ENCODE results near the gene GSE1. TPM values are rescaled to one million over a fixed set of nuclear protein-coding genes. Genes with fewer than 3 reads are reported as not detected.

GSE1 gene
- total and polyA plus RNA-seq, 9 of the 15 experiments (the other 6 are each of a cell fraction or from before 2014, with no cell fraction given) = 12.2 to 244 (median 57.9) TPM

- TF ChIP-seq, protein P1, sequence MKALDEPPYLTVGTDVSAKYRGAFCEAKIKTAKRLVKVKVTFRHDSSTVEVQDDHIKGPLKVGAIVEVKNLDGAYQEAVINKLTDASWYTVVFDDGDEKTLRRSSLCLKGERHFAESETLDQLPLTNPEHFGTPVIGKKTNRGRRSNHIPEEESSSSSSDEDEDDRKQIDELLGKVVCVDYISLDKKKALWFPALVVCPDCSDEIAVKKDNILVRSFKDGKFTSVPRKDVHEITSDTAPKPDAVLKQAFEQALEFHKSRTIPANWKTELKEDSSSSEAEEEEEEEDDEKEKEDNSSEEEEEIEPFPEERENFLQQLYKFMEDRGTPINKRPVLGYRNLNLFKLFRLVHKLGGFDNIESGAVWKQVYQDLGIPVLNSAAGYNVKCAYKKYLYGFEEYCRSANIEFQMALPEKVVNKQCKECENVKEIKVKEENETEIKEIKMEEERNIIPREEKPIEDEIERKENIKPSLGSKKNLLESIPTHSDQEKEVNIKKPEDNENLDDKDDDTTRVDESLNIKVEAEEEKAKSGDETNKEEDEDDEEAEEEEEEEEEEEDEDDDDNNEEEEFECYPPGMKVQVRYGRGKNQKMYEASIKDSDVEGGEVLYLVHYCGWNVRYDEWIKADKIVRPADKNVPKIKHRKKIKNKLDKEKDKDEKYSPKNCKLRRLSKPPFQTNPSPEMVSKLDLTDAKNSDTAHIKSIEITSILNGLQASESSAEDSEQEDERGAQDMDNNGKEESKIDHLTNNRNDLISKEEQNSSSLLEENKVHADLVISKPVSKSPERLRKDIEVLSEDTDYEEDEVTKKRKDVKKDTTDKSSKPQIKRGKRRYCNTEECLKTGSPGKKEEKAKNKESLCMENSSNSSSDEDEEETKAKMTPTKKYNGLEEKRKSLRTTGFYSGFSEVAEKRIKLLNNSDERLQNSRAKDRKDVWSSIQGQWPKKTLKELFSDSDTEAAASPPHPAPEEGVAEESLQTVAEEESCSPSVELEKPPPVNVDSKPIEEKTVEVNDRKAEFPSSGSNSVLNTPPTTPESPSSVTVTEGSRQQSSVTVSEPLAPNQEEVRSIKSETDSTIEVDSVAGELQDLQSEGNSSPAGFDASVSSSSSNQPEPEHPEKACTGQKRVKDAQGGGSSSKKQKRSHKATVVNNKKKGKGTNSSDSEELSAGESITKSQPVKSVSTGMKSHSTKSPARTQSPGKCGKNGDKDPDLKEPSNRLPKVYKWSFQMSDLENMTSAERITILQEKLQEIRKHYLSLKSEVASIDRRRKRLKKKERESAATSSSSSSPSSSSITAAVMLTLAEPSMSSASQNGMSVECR (CRISPR knock-in tag; IDR thresholded peaks at IDR 0.05) = no peak
- TF ChIP-seq ZC3H11A (IDR thresholded peaks at IDR 0.05; ENCODE audit: low read depth, low read length) (no peak), JUN (IDR thresholded peaks at IDR 0.05; ENCODE audit: borderline replicate concordance, low read depth, low read length) (no peak), JUN (CRISPR knock-in tag; IDR thresholded peaks at IDR 0.05; ENCODE audit: borderline replicate concordance) (no peak), ZFP36 (IDR thresholded peaks at IDR 0.05; ENCODE audit: low read depth, low read length, partially characterized antibody) (no peak), MECOM (CRISPR knock-in tag; IDR thresholded peaks at IDR 0.05) (no peak), SPI1 (IDR thresholded peaks at IDR 0.05; ENCODE audit: borderline replicate concordance, low read depth, low read length) (no peak), PTTG1 (tag; IDR thresholded peaks at IDR 0.05; ENCODE audit: low read depth) (no peak), KLF10 (CRISPR knock-in tag; IDR thresholded peaks at IDR 0.05) (no peak), KLF16 (IDR thresholded peaks at IDR 0.05) (no peak), ZNF77 (CRISPR knock-in tag; IDR thresholded peaks at IDR 0.05) (no peak)
These were observed 94.5 kb downstream of the GSE1 start (continued) for GRCh38 chr16:85707528-85708095.
